A673 (cell line): ENCODE results near the gene CHSY3. TPM values are rescaled to one million over a fixed set of nuclear protein-coding genes. Genes with fewer than 3 reads are reported as not detected.

Experiments used
- BruUV-seq: library from RNA; stranded (reverse); fragments of 400-500 nt; replicated peaks from 2 replicates; lab custom pipeline; 2021; lab: Mats Ljungman, UMichigan
- CTCF ChIA-PET: fragments of 300-600 bp; sonication (Branson Sonifier 250); formaldehyde crosslinking; loops from one replicate; lab custom pipeline; 2022; ENCODE audit warnings: antibody characterized with exemption; lab: Charles Lee
- POLR2A ChIA-PET: fragments of 300-600 bp; sonication (Branson Sonifier 250); formaldehyde crosslinking; loops from one replicate; lab custom pipeline; 2022; ENCODE audit warnings: antibody characterized with exemption; ENCODE audit not compliant: low non-redundant PET; lab: Charles Lee
- DNase-seq: peaks from one replicate; pipeline ENCODE4 v3.0.0-alpha.2; 2015; ENCODE audit warnings: low spot score
- H3K27ac ChIP-seq: fragments of 200-600 bp; sonication (generic); 2 replicates; pipeline ENCODE4 v1.5.1; 2016; ENCODE audit warnings: mixed run types, low read depth, mild to moderate bottlenecking, mixed read lengths, antibody characterized with exemption, low read length; ENCODE audit not compliant: poor library complexity, severe bottlenecking
- H3K27me3 ChIP-seq: fragments of 200-600 bp; sonication (generic); replicated peaks from 2 replicates; pipeline ENCODE4 v1.6.1; 2017; ENCODE audit warnings: mixed run types, low read depth, mild to moderate bottlenecking, mixed read lengths, antibody characterized with exemption, low read length; ENCODE audit not compliant: insufficient read depth, poor library complexity
- H3K36me3 ChIP-seq: fragments of 200-600 bp; sonication (generic); 2 replicates; pipeline ENCODE4 v1.6.1; 2016; ENCODE audit warnings: mixed run types, mild to moderate bottlenecking, mixed read lengths, antibody characterized with exemption, low read length; ENCODE audit not compliant: insufficient read depth, poor library complexity, severe bottlenecking
- H3K4me1 ChIP-seq: fragments of 200-600 bp; sonication (generic); 2 replicates; pipeline ENCODE4 v1.6.1; 2017; ENCODE audit warnings: mixed run types, mild to moderate bottlenecking, mixed read lengths, antibody characterized with exemption, low read length; ENCODE audit not compliant: insufficient read depth, poor library complexity, severe bottlenecking
- H3K4me3 ChIP-seq: fragments of 200-600 bp; sonication (generic); 2 replicates; pipeline ENCODE4 v1.5.1; 2016; ENCODE audit warnings: low read depth, mixed run types, mild to moderate bottlenecking, mixed read lengths, low read length; ENCODE audit not compliant: poor library complexity, severe bottlenecking
- H3K9me3 ChIP-seq: fragments of 200-600 bp; sonication (generic); 2 replicates; pipeline ENCODE4 v1.6.1; 2016; ENCODE audit warnings: mixed run types, low read depth, mild to moderate bottlenecking, mixed read lengths, antibody characterized with exemption, low read length; ENCODE audit not compliant: poor library complexity, severe bottlenecking
- EZH2 ChIP-seq: fragments of 200-600 bp; sonication (generic); IDR thresholded peaks from 2 replicates; pipeline ENCODE4 v1.6.1; 2017; ENCODE audit warnings: borderline replicate concordance, low read depth, mild to moderate bottlenecking, mixed read lengths, antibody characterized with exemption, low read length; ENCODE audit not compliant: poor library complexity, severe bottlenecking
- intact Hi-C: fragments of 100-400 bp; cut with micrococcal nuclease; formaldehyde crosslinking; loops from one replicate; pipeline ENCODE4 v1.10.0; 2022; ENCODE audit not compliant: unreplicated experiment
- total RNA-seq: library from RNA; stranded (reverse); gene quantifications from 2 replicates; pipeline ENCODE4 v1.2.3, GENCODE V29; 2021
- TF ChIP-seq, protein P1 (sequence below): fragments of 300-800, 200-600 bp; sonication (generic); conservative IDR thresholded peaks from 2 replicates; pipeline ENCODE4 v1.5.1; 2017; ENCODE audit warnings: low read depth, mild to moderate bottlenecking, antibody characterized with exemption, low read length, moderate library complexity, mixed read lengths

The CHSY3 gene
- total RNA-seq, 1 experiment from 2014 or later = not detected

DNA sequence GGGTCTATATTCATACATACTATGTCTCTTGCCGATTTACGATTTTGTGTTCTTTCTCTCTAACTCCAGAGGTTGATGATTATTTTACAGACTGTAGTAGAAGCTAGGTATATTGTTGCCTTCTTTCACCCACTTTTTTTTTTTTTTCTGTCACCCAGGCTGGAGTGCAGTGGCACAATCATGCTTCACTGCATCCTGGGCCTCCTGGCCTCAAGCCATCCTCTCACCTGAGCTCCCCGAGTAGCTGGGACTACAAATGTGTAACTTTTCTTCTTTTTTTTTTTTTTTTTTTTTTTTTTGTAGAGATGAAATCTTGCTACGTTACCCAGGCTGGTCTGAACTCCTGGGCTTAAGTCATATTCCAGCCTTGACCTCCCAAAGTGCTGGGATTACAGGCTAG is 96.2 kb downstream of the CHSY3 start:
- intact Hi-C loops = no loop called here
- CTCF ChIA-PET = no interaction called here
- TF ChIP-seq, protein P1, sequence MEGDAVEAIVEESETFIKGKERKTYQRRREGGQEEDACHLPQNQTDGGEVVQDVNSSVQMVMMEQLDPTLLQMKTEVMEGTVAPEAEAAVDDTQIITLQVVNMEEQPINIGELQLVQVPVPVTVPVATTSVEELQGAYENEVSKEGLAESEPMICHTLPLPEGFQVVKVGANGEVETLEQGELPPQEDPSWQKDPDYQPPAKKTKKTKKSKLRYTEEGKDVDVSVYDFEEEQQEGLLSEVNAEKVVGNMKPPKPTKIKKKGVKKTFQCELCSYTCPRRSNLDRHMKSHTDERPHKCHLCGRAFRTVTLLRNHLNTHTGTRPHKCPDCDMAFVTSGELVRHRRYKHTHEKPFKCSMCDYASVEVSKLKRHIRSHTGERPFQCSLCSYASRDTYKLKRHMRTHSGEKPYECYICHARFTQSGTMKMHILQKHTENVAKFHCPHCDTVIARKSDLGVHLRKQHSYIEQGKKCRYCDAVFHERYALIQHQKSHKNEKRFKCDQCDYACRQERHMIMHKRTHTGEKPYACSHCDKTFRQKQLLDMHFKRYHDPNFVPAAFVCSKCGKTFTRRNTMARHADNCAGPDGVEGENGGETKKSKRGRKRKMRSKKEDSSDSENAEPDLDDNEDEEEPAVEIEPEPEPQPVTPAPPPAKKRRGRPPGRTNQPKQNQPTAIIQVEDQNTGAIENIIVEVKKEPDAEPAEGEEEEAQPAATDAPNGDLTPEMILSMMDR = no peak
- TF ChIP-seq EZH2 = no peak
- Histone ChIP-seq H3K36me3 (no peaks in the 10 kb centered on the region), H3K4me3 (no peak overlapping the region), H3K27me3 (no peaks in the 10 kb centered on the region), H3K9me3 (no peaks in the 10 kb centered on the region), H3K27ac (no peak overlapping the region), H3K4me1 (no peaks in the 10 kb centered on the region)
- DNase-seq = no peak
- BruUV-seq = no TSS peak
- POLR2A ChIA-PET = no interaction called here

DNA sequence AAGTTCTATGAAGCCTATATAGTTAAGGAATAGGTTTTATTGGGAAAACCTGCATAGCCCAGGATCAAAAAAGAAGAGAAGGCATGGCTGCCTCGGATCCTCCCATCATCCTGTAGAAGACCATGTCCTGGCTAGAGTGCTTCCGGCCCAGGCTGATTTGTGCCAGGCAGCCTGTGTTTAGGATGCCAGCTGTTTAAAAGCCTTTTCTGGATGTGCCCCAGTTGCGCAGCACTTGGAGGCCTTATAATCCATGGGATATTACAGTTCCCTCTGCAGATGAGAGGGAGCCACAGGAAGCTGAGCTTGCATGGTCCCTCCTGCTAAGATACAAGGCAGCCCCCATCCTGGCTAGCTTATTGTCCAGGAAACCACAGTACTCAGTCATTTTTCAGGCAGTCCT is 97.9 kb downstream of the CHSY3 start:
- ChIA-PET CTCF (no interaction called here), POLR2A (no interaction called here)
- no peak for TF ChIP-seq EZH2
- TF ChIP-seq, protein P1 = no peak
- Histone ChIP-seq H3K4me3 (no peak overlapping the region), H3K9me3 (no peaks in the 10 kb centered on the region), H3K27me3 (no peaks in the 10 kb centered on the region), H3K27ac (no peak overlapping the region), H3K36me3 (no peaks in the 10 kb centered on the region), H3K4me1 (no peaks in the 10 kb centered on the region)
- BruUV-seq = no TSS peak
- intact Hi-C loops = no loop called here
- no peak for DNase-seq

DNA sequence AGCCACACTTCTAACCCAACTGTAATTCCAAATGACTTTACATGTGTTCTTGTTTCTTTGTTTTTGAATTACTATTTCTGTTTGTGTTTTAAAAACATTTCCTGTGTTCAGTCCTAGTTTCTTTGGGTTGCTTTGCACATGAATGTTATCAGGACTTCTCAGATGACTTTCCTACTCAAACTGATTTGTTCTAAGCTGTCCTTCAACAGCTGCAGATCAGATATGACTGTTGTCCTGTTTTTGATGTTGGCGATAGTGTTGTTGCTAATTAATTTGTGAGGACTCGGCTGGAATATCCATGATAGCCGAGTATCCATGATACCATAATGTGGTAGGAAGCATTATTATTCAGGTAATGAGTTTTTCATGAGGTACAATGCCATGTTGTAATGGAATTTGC is 98.6 kb downstream of the CHSY3 start:
- ChIA-PET POLR2A (no interaction called here), CTCF (no interaction called here)
- Histone ChIP-seq H3K36me3 (no peaks in the 10 kb centered on the region), H3K4me3 (no peak overlapping the region), H3K4me1 (no peaks in the 10 kb centered on the region), H3K9me3 (no peaks in the 10 kb centered on the region), H3K27me3 (no peaks in the 10 kb centered on the region), H3K27ac (no peak overlapping the region)
- TF ChIP-seq, protein P1 = no peak
- TF ChIP-seq EZH2 = no peak
- intact Hi-C loops = no loop called here
- BruUV-seq = no TSS peak
- DNase-seq = no peak
